Stimulated activated CD8-positive, alpha-beta memory T cell treated with anti-CD3 and anti-CD28 coated beads, Interleukin-12 subunit alpha, Interleukin-12 subunit beta, amount 100 ng/mL, for 24 hours (primary cell): ENCODE data around the gene FAAP100.
"Not testable (repeated sequence)": the region's sequence is repeated elsewhere in the genome, so short reads cannot be mapped to it uniquely, and the experiment has no call there.

Source experiments
- DNase-seq: peaks from one replicate; pipeline ENCODE4 v3.0.0-alpha.2; 2020; ENCODE audit errors: extremely low read depth

Gene FAAP100

GRCh38 chr17:81538651-81539570, 13.2 kb downstream of the FAAP100 start:
- DNase-seq, result no peak

GRCh38 chr17:81537856-81538555, 14.1 kb downstream of the FAAP100 start:
- DNase-seq, result no peak

GRCh38 chr17:81537343-81537855, 14.8 kb downstream of the FAAP100 start:
- DNase-seq, result no peak

GRCh38 chr17:81536299-81537290, 15.6 kb downstream of the FAAP100 start:
- DNase-seq, result no peak

- DNase-seq, result no peak
These were observed 16.5 kb downstream of the FAAP100 start for GRCh38 chr17:81535480-81536298.

- DNase-seq, result no peak
These were observed 17.2 kb downstream of the FAAP100 start for GRCh38 chr17:81535007-81535328.

- DNase-seq, result no peak
These were observed 17.8 kb downstream of the FAAP100 start for GRCh38 chr17:81534157-81535006.

GRCh38 chr17:81533339-81534141, 18.6 kb downstream of the FAAP100 start:
- DNase-seq, result no peak

GRCh38 chr17:81532490-81533287, 19.5 kb downstream of the FAAP100 start:
- DNase-seq, result no peak

- DNase-seq, result not testable (repeated sequence)
These were observed 20.2 kb downstream of the FAAP100 start for GRCh38 chr17:81531998-81532404.

- DNase-seq, result not testable (repeated sequence)
These were observed 21.1 kb downstream of the FAAP100 start for GRCh38 chr17:81531013-81531412.

- no peak for DNase-seq
These were observed 22.7 kb downstream of the FAAP100 start for GRCh38 chr17:81529437-81529803.

GRCh38 chr17:81528651-81529436, 23.3 kb downstream of the FAAP100 start:
- DNase-seq, result no peak

- no peak for DNase-seq
These were observed 23.8 kb downstream of the FAAP100 start for GRCh38 chr17:81528384-81528650.

- no peak for DNase-seq
These were observed 24.4 kb downstream of the FAAP100 start, which contains the start of gene FSCN2 for GRCh38 chr17:81527591-81528383. Gene FSCN2 (plus strand): TSS chr17:81528377. CDS start chr17:81528532, 155 bp downstream.

GRCh38 chr17:81526662-81527571, 25.2 kb downstream of the FAAP100 start:
- no peak for DNase-seq
